GM21447 (cell line): ENCODE measurements around the gene ENG.

Experiments used
- ATAC-seq: cut with Tn5 transposase; IDR thresholded peaks from one replicate; pipeline ENCODE4 v1.9.1; 2021; ENCODE audit not compliant: unreplicated experiment

ENG gene

GRCh38 chr9:127816362-127816725 is 38.1 kb downstream of the ENG start:
- no peak for ATAC-seq

GRCh38 chr9:127815512-127816361 is 38.7 kb downstream of the ENG start:
- ATAC-seq = no peak

- ATAC-seq = no peak
Observed at GRCh38 chr9:127814619-127815511, 39.6 kb downstream of the ENG start.

- no peak for ATAC-seq
Observed at GRCh38 chr9:127813686-127814226, 40.7 kb downstream of the ENG start.

GRCh38 chr9:127812936-127813675 is 41.4 kb downstream of the ENG start:
- no peak for ATAC-seq

GRCh38 chr9:127812011-127812410 is 42.4 kb downstream of the ENG start:
- no peak for ATAC-seq

GRCh38 chr9:127810378-127811187 is 43.9 kb downstream of the ENG start:
- ATAC-seq = no peak

- no peak for ATAC-seq
Observed at GRCh38 chr9:127809540-127810377, 44.7 kb downstream of the ENG start.

GRCh38 chr9:127809002-127809539 is 45.4 kb downstream of the ENG start:
- no peak for ATAC-seq

GRCh38 chr9:127808347-127809001 is 46.0 kb downstream of the ENG start:
- ATAC-seq = no peak

GRCh38 chr9:127806871-127807270 is 47.6 kb downstream of the ENG start:
- no peak for ATAC-seq

- no peak for ATAC-seq
Observed at GRCh38 chr9:127805620-127806019, 48.8 kb downstream of the ENG start.

- ATAC-seq = peak; percentile 2
Observed at GRCh38 chr9:127803507-127804352, 50.7 kb downstream of the ENG start.

GRCh38 chr9:127802576-127803443 is 51.6 kb downstream of the ENG start, which contains the start of gene FPGS:
Gene FPGS, plus strand, starts transcription at chr9:127802882. Its CDS starts 43 bp downstream, at chr9:127802925.
- ATAC-seq = peak; percentile 65

- ATAC-seq = no peak
Observed at GRCh38 chr9:127801955-127802575, 52.4 kb downstream of the ENG start.

- no peak for ATAC-seq
Observed at GRCh38 chr9:127796852-127797370, 57.5 kb downstream of the ENG start.
